HCT116 (cell line): Measurements from ENCODE around the gene PRRG1.

Experiments
- CTCF ChIP-seq, 3 experiments: fragments of 200-600 bp in 1 of 3; sonication (generic) in 1 of 3; IDR thresholded peaks in 2 of 3; conservative IDR thresholded peaks in 1 of 3; 2 replicates each; pipeline ENCODE4 v1.5.1; 2012 to 2017; ENCODE audit warnings: low read depth in 2 of 3, low read length in 2 of 3, antibody characterized with exemption in 1 of 3, borderline replicate concordance in 1 of 3, control low read depth in 1 of 3, mild to moderate bottlenecking in 1 of 3, mixed read lengths in 1 of 3, mixed run types in 1 of 3, moderate library complexity in 1 of 3; ENCODE audit not compliant: insufficient read depth in 1 of 3
- EZH2phosphoT487 ChIP-seq: fragments of 200-600 bp; IDR thresholded peaks from 2 replicates; pipeline ENCODE4 v1.6.1; 2018; ENCODE audit warnings: antibody characterized with exemption, borderline replicate concordance
- JUND ChIP-seq: IDR thresholded peaks from 2 replicates; pipeline ENCODE4 v1.6.1; 2012
- RAD21 ChIP-seq: IDR thresholded peaks from 2 replicates; pipeline ENCODE4 v1.6.1; 2012; ENCODE audit warnings: low read depth, mild to moderate bottlenecking
- SIN3A ChIP-seq: IDR thresholded peaks from 2 replicates; pipeline ENCODE4 v1.6.1; 2012; ENCODE audit warnings: low read depth
- ZFX ChIP-seq: fragments of 450-650 bp; IDR thresholded peaks from 2 replicates; pipeline ENCODE4 v1.6.1; 2017

- no peak for TF ChIP-seq CTCF (IDR thresholded peaks at IDR 0.05 in 2 of 3, conservative IDR thresholded peaks at IDR 0.05 in 1 of 3; ENCODE audit: borderline replicate concordance in 1 of 3, insufficient read depth in 1 of 3, low read depth in 2 of 3, low read length in 2 of 3)
- no peak for TF ChIP-seq EZH2phosphoT487
- TF ChIP-seq RAD21: peak; percentile 11; the same call in 1 of the 2 replicates
- TF ChIP-seq SIN3A: peak; percentile 62
- TF ChIP-seq ZFX: no peak
- peak; percentile 73 for TF ChIP-seq JUND
Observed at GRCh38 chrX:37454537-37455285, 105.5 kb downstream of the PRRG1 start.
